NCI-H146 (cell line): ENCODE results near the gene DCLK1.
"Not testable (repeated sequence)": the region's sequence is repeated elsewhere in the genome, so short reads cannot be mapped to it uniquely, and the experiment has no call there.

Experiments
- DNase-seq: peaks from one replicate; lab custom pipeline; 2025; lab: John Stamatoyannopoulos, UW

The DCLK1 gene

DNA sequence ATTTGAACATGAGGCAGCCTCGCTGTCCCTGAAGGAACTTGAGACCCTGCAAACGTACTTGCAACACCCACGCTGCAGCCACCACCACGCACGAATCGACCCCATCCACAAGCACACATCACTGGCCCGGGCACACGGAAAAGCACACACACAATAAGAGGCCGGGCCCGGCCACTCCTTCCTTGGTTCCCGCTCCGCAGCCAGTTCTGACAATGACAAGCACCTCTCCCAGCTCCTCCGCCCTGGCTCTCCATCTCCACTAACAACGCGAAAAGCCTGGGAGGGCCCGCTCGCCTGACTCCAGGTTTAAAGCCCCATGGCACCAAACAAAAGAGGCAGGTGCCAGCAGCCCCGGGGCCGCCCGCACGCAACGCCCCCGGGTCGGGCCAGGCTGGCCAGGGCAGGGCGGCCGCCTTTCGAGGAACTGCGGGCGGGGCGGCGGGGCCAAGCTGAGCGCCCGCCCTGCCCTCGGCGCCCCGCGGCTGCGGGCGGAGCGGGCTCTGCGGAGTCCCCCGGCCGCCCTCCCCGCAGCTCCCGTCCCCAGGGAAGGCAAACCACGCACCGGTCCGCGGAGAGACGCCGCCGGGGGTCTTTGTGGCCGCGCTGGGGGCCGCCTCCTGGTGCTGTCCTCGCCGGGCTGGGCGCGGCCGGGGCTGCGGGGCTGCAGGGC, 495 bp downstream of the DCLK1 start:
- peak; percentile 85 for DNase-seq

DNA sequence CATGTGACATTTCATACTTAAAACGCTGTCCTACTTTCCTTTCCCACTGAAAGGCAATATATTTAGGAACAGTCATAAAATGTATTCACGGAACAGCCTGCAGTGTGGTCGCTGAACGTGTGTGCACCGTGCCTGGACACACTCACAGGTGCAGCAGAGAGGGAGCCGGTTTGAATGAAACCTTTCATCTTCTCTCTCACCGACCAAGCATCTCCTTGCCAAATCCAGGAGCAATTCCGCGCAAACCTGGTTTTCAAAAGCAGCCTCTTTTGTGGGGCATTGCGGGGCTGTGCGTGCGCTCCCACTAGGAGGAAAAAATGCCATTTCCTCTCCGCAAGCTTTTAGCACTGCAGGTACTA, 1.0 kb downstream of the DCLK1 start:
- DNase-seq: peak; percentile 69

DNA sequence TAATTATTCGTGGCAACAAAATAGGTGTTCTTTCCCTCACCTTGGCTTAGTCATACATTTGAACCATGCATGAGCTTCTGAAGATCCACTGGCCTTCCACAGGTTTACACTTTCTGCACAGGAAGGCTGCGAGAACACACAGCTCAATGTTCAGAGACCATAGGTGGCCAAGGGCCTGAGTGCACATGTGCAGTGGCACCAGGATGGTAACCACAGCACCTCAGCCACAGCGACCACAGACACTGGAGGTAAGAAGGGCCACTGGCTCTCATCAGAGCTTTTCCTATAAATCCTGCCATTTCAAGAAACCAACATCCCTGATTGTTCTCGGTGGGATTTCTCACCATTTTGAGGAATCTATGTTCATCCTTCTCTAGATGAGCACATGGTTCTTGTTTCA, 1.6 kb downstream of the DCLK1 start:
- DNase-seq: peak; percentile 23

DNA sequence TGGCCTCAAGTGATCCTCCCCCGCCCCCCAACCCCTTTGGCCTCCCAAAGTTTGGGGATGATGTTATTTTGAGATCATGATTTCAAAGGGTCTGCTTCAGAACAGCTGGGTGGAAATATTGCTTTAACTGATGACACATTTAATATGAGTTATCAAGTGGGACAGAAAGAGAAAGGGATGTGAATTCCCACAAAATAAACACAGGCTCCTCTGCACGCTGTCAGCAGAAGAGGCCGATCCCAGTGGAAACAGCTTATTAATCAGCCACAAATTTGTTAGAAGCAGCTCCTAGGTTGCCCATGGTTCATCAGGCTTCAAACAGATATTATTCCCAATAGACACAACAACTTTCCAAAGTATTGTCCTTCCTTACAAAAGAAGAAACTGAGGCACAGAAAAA, 4.7 kb downstream of the DCLK1 start:
- no peak for DNase-seq

DNA sequence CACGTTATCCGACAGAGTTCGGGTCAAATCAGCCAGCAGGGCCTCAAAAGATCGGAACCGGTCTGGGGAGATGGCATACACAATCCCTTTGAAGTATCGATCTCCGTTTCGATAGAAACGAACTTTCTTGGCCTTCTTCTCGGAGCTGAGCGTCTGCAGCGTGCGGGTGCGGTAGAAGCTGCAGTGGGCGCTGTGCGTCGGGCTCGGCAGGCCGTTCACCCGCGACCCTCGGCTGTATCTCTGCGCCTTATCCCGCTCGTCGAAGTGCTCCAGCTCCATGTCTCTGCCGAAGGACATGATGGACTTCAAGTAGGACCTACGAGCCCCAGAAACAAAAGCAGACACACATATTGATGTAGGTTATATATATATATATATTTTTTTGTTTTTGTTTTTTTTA, 5.3 kb downstream of the DCLK1 start:
- no peak for DNase-seq

DNA sequence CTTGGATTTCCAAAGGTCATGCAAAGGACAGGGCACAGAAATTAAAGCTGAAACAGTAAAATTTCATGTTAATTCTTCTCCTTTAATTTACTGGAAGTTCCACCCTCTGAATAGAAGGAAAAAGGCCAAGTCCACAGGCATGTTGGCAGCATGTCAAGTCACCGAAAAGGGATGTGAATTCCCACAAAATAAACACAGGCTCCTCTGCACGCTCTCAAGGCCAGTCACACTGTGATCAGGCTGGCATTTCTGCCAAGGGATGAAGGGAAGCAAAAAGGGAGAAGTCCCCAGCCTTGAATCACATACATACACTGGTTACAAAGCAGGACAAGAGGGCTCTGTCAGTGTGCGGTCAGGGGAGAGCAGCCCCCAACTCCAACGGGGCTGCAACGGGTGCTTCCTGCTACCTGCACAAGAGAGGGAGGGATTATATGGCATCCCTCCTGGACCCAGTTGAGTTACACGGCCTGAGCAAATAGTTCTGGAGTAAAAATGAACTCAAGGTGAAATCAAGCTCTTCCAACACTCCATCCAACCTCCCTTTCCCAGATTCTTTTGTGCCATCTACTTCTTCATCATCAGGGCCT, 6.9 kb downstream of the DCLK1 start:
- no peak for DNase-seq

DNA sequence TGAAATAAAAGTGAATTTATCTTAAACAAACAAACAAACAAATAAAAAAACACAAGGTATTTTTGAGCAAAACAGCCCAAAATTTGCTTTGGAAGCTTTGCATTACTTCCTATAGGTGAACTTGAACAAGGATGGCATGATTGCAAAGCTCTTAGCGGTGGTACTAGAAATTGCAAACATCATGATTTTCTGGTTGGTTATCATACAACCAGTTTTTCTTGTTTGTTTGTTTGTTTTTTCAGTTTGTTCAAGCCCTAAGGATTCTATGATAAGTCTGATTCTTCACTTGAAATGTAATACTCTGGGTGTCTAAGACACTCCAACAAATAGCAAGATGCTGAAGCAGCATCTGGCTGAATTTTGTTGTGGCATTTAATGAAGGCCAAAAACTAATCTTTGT, 15.9 kb downstream of the DCLK1 start:
- DNase-seq: no peak

DNA sequence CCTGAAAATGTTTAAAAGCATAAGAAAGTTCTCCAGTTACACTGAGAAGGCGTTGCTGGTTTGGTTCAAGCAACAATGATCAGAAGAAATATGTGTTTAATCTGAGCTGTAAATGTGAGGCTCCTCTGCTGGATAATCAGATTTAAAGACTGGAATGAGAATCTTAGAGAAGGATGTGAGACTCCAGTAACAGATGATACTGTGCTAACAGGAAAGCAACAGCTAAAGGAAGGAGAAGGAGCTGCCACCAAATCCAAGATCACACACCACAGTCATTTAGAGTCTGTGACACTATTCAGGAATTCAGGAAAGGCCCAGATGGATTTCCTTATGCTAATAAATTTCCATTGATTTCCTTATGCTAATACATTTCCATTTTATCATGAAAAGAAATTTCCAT, 16.9 kb downstream of the DCLK1 start:
- DNase-seq: no peak

DNA sequence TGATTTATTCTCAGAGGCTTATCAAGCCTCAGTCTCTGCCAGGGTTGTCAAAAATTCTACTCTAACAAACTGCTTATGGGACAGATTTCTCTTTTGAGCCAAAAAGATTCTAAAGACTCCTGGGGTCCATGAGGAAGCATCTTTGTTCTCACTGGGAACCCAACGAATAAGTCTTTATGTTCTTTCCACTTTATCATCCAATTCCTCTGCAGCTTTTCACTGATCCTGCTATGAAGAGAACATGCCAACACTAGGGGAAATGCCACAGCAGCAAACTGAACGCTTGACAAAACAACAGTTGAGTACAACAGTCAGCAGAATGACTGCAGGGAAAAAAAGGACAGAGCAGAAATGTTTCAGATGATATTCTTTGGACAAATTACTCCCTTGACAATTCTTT, 22.2 kb downstream of the DCLK1 start:
- DNase-seq: no peak

DNA sequence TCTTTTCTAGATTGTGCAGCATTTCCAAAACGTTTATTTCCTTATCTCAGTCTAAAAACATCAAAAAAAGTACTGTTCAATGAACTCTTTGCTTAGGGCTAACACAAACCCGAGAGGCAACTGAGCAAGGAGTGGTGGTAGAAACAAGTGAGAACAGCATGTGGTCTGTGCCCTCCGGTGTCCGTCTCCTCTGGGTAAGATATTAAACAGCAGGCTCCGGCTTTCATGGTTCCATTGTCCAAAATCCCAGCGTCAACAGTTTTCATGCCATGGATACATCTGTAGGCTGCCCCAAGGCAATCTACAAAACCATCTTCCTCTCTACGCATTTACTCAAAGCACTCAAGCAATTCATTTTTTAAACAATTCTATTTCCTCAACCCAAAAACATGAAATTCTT, 22.8 kb downstream of the DCLK1 start:
- DNase-seq: peak; percentile 89

DNA sequence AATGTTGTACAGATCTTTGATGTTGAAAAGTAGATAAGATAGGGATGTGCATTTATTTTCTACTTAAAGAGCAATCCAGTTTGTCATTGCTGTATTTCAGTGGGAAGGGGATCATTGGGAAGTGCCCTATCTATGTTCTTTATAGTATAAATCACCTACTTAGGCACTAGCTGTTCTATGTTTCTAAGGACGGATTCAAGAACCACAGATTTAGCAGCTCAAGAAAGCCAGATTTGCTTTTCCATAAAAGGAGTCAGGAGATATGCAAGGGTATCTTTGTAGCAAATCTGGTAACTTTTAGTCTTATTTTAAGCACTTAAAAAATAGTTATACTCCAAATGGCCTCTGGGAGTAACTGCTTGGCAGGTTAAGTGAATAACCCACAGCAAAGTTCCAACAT, 23.7 kb downstream of the DCLK1 start:
- DNase-seq: no peak

DNA sequence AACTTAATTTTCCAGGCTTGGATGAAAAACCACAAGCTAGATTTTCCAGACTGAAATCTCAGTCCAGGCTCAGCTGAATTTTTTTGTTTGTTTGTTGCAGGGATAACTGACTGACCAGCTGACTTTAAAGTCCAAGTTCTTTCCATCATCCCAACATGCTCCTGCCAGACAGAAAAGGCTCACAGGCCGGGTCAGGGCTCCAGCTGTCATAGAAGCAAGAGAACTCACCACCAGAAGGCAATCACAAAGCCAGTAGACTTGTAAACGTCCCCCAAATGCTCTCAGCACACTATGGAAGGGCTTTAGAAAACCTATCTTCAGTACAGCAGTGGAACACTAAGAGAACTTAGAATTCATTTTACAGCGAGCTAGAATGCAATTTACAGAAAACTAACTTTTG, 25.5 kb downstream of the DCLK1 start:
- DNase-seq: no peak

DNA sequence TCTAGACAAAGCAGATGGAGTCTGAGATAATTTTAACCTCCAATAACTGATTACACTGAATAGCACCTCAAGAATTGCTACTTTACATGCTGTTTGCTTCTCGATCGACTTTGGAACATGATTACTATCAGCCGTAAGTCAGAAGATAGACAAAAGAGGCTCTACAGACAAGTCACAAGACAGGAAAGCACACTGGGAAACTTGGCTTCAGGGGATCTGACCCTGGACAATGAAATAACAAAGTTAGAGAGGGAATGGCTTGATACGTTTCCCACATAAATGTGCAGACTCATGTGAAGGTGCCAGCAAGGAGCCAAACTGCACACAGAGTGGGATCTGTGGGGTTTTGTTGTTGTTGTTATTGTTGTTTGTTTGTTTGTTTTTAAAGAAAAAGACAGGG, 28.5 kb downstream of the DCLK1 start:
- no peak for DNase-seq

DNA sequence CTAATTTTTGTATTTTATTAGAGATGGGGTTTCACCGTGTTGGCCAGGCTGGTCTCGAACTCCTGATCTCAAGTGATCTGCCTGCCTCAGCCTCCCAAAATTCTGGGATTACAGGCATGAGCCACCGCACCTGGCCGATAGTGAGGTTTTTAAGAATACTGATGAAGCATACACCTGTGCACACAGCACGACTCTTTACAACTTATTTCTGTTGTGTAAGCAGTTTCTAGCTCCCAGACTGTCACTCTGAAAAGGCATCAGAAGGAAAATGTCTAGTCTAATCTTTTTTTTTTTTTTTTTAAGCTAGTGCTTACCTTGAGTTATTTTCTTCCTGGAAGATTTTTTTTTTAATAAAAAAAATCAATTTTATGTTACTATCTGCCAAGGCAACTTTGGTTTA, 29.3 kb downstream of the DCLK1 start:
- DNase-seq: not testable (repeated sequence)

DNA sequence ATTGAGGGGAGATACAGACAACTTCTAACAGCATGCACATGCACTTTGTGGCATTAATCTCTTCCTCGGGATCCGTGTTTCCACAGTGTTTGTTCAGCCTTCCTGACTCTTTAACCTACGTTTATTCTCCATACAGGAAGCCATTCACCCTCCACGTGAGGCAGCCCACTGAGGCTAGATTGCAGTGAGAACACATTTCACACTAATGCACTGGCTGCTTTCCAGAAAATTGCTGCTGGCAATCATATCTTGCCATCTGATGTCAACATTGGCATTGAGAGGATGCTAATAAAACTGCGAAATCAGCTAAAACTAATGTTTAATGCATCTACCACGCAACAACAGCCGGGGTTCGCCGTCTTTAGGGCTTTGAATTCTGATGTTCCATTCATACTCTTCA, 30.0 kb downstream of the DCLK1 start:
- peak; percentile 15 for DNase-seq

DNA sequence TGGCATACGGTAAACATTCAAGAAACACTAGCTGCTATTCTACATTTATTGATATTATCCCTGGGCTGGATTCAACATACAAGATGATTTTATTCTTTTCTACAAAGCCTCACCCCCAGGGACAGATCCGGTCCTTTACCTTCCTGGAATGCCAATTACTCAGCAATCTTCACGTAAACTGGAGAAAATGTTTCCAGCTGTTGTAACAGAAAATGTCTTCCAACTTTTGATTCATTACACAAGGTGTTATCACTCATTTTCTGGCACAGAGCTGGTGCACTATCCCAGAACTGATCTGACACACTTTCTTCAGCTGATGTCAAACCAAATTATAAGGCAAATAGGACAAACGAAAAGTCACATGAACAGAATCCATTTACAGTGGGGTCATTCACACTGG, 33.1 kb downstream of the DCLK1 start:
- DNase-seq: no peak

DNA sequence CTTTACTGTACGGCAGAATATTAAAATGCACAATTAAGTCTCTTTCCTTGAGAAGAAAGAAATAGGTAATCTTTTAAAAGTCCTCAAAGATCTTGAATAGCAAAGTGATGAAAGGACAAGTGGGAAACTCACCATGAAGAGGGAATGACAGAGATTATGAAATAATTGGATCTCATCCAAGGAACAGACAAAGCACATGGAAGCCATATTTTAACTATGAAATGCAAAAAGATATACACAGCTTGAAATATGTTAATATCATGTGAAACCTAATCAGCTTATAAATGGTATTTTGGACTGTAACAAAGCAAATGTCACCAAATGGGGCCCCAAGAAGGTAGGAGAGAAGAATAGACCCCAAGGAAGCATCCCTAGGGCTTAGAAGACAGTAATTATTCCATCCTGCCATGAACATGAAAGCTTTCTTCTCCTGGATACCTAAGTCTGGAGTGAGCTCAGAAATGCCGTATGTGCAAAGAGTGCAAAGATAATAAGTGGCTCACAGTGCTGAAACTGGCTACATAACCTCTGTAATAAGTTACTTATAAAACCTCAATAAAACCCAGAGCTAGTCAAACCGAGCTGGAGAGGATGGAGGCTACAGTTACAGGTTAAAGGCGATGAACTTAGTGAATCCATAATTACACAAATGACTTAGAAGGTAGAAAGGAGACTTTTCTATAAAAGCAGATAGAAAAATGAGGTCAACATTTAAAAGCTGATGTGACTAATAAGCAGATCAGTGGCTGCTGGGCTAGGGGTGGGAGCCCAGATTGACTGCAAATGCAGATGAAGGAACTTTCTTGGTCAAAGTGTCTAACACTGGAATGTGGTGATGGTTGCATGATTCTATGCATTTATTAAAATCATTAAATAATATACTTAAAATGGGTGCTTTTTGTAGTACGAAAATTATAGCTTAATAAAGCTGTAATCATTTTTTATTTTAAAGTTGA, 34.4 kb downstream of the DCLK1 start:
- no peak for DNase-seq

DNA sequence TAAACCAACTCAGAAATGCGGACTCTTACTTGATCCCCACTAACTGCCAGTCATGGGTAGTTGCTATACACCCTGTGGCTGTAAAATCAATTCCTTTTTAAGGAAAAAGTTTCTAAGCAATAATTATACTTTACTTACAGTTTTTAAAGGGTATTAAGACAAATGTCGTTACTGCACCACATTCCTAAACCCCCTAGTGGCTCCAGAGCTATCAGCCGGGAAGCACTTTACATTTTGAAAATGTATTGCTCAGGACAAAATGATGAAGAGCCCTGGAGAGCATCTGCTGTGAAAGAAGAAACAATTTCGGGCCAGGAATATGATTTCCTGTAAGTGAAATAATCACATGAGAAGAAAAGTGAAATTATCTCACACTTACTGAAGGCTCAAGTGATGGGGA, 36.7 kb downstream of the DCLK1 start:
- no peak for DNase-seq

DNA sequence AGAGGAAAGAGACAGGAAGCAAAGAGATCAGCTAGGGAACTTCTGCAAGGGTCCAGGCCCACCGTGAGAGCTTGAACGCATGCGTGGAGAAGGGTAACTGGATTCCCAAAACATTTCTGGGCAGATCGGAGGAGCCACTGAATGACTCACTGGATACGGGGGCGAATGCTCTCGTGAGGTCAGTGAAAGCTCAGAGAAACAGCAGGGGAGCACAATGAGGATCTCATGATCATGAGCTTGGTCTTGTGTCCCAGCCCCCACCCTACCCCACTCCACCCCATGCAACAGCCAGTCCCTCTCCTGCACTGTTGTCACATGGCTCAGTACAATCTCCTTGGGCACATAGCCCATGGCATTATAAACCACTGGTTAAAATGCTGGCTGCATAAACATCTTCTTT, 40.6 kb downstream of the DCLK1 start:
- no peak for DNase-seq

DNA sequence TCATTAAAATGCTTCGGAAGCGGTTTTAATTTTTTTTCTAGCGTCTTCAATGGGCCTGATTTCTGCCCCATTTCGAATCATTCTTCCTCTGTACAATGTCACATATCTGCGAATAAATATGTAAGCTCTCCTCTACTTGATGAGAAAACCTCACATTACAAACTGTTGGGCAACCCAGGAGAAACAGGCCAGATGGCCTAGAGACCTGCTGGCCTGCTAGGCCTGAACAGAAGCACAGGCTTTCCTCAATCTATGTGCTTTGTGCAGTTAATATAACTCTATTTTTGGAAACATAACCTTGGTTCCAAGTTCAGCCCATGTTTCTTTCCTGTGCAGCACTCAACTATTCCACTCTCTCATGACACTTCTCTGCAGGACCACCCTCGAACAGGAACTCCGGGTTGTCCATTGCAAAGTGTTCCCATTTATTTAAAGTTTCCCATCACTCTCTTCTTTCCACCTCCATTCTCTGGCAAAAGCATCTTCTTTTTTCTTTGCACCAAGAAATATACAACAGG, 42.0 kb downstream of the DCLK1 start:
- no peak for DNase-seq

DNA sequence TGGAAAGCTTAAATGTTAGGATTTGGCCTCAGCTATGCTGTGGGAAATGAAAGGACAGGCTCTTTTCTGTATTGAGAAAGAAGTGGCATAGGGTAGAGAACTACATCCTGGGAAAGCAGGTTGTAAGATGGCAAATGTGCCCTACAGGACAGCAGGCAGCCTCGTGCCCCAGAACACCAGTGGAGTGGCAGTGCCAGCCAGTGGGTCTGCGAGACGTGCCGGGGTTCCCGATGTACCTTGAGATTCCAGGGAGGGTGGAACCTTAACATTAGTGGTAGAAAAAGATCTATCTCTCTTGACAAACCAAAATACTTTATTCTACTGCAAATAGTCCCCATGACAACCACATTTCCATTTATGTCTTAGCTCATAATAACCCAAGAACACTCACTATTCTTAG, 42.7 kb downstream of the DCLK1 start:
- DNase-seq: no peak

DNA sequence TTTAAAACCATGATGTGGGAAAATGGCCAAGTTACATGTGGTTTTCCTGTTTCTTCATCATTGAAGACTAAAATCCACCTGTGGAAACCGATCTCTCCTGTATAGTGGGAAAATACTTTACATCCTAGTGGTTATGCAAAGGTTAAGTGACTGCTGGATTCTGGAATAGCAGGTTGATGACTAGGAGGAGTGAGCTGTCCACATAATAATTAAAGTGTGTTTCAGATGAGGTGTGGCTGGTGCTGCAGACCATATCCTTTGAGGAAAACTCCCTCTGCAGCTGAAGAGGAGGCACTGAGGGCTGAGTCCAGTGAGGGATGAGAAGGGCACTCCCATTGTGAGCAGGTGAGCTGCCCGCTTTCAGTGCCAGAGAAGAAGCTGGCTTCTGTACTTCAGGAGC, 43.2 kb downstream of the DCLK1 start:
- DNase-seq: peak; percentile 62

DNA sequence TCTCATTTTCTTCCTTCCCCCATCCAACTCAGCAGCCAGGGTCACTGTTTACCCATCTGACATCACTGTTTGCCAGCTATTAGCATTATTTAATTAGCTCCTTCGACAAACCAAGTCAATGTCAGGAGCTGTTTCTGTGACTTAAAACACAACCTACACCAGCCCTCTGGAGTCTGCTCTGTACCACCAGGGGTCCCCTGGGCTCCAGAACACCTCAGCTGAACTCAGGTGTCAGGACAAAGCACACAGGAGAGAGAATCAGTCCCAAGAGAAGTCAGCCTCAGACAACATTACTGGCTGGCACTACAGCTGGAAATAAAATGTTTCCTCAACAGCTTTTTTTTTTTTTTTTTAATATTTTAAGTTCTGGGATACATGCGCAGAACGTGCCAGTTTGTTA, 45.1 kb downstream of the DCLK1 start:
- peak; percentile 95 for DNase-seq
